ENCODE measurements around the gene FREM2.

The FREM2 gene

DNA sequence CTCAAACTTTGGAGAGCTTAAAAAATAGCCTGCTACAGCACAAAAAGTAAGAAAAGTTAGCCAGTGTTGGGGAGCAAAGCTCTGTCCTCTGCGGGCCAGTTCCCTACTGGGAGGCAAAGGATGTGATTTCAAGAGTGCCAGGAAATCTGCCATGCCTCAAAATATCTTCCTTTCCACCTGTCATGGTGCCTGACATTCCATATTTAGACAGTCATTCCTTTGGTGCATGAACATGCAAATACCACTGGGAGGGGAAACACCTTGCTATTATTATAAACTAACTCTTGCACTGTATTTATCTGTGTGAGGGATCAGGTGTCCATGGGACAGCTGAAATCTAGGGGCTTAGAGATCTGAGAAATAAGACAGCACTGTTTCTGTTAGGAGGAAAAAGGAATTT is 10.3 kb downstream of the FREM2 start:
- TF ChIP-seq, protein P1, sequence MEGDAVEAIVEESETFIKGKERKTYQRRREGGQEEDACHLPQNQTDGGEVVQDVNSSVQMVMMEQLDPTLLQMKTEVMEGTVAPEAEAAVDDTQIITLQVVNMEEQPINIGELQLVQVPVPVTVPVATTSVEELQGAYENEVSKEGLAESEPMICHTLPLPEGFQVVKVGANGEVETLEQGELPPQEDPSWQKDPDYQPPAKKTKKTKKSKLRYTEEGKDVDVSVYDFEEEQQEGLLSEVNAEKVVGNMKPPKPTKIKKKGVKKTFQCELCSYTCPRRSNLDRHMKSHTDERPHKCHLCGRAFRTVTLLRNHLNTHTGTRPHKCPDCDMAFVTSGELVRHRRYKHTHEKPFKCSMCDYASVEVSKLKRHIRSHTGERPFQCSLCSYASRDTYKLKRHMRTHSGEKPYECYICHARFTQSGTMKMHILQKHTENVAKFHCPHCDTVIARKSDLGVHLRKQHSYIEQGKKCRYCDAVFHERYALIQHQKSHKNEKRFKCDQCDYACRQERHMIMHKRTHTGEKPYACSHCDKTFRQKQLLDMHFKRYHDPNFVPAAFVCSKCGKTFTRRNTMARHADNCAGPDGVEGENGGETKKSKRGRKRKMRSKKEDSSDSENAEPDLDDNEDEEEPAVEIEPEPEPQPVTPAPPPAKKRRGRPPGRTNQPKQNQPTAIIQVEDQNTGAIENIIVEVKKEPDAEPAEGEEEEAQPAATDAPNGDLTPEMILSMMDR (IDR thresholded peaks at IDR 0.05; ENCODE audit: low read depth, low read length, missing control alignments), result no peak
- H3K4me3 ChIP-seq (ENCODE audit: low read depth, low read length), result no peak overlapping the region
- no peak for DNase-seq (ENCODE audit: low read depth)

DNA sequence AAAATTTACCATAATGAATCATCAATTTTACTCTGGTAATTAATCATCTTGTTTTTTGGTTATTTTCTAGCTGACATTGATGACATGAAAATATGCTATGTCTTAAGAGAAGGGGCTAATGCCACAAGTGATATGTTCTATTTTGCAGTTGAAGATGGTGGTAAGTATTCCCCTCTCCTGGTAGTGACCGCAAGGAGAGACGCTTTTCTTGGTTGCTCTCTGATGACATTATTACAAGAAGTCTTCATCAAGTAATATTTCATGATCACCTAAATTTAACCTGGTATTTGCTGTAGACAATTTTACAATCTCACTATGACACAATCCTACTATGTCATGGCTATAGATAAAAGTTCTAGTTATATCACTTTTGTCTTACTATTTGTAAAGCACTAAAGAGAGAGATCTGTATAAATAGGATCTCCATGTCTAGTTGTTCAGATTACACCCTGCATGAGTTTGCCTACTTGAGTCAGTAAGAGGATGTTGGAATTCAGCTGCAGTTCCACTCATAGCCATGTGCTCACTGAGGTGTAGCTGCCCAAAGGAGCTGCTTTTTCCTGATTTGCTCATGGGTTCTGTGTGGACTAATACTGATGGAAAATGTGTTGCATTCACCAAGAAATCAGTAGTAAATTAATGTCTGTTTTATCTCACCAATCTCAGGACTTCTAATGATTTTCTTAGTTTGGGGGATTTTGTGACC is 10.9 kb downstream of the FREM2 start:
- no peak for DNase-seq (ENCODE audit: low read depth)
- TF ChIP-seq, protein P1 (IDR thresholded peaks at IDR 0.05; ENCODE audit: low read depth, low read length, missing control alignments), result no peak
- no peak overlapping the region for H3K4me3 ChIP-seq (ENCODE audit: low read depth, low read length)

DNA sequence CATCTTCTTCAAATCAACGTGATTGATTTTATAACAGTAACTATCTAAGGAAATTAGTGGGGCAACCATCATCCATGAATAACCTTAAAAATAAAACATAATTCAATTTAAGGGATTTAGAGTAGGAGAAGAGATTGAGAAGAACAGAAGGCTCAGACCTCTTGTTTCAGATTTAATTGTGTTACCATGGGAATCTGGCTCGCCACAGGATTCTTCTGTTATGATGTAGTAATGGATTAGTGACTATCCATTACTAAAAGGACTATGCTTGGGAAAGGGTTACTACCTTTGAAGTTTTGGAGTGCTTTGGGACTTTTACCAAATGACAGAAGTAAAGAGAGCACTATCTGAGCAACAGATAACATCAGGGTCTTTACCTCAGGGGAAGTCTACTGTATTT is 13.2 kb downstream of the FREM2 start:
- TF ChIP-seq, protein P1 (IDR thresholded peaks at IDR 0.05; ENCODE audit: low read depth, low read length, missing control alignments), result no peak
- no peak for DNase-seq (ENCODE audit: low read depth)
- H3K4me3 ChIP-seq (ENCODE audit: low read depth, low read length), result no peak overlapping the region

DNA sequence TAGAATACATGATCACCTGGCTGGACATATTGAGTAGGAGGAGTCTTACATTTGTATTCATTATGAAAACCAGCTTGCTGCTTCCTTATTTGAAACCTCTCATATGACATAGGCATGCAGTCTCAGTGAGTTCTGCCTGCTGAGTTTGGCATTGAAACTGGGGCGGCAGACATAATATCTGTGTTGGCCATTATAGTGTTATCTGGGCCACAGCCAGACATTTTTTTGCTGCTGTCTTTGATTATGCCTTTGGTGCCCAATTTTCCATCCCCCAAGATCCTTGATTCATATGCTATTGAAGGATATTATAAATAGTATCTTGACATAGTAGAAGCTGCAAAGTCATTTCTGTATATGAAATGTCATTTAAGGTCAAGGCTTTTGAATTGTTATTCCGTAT is 15.8 kb downstream of the FREM2 start:
- H3K4me3 ChIP-seq (ENCODE audit: low read depth, low read length), result no peak overlapping the region
- TF ChIP-seq, protein P1 (IDR thresholded peaks at IDR 0.05; ENCODE audit: low read depth, low read length, missing control alignments), result no peak
- no peak for DNase-seq (ENCODE audit: low read depth)

DNA sequence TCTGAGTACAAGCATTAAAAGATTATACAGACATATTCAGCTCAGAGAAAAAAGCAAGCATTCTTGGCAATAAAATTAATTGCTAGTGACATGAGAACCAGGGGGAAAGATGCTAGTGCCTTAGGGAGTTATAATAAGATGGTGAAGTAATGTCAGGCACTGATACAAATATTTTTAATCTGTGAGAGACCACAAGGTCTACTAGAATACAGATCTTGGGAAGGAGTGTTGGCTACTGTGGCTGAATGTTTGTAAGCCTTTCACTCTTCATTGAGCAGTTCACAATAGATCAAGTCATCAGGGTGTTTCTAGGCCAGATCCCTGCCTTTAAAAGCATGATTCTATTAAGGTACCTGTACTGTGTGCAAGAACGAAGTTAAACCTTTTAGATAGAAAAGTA is 16.4 kb downstream of the FREM2 start:
- TF ChIP-seq, protein P1 (IDR thresholded peaks at IDR 0.05; ENCODE audit: low read depth, low read length, missing control alignments), result no peak
- no peak for DNase-seq (ENCODE audit: low read depth)
- H3K4me3 ChIP-seq (ENCODE audit: low read depth, low read length), result no peak overlapping the region

DNA sequence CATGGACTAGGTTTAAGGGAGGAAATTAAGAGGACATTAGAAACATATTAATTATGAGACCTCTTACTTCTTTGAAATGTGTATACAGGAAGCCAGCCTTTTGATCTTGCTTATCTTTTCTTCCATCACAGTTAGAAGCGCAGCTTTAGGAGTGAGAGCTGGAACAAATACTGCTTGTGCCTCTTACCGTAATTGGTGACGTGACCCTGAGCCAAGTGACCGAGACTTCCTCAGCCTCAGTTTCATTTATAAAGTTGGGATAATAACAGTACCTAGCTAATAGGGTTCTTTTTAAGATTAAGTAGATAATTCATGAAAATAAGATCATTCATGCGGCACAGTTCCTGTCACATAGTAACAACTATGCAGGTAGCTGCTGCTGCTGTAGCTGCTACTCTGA is 18.5 kb downstream of the FREM2 start:
- TF ChIP-seq, protein P1 (IDR thresholded peaks at IDR 0.05; ENCODE audit: low read depth, low read length, missing control alignments), result no peak
- no peak for DNase-seq (ENCODE audit: low read depth)
- H3K4me3 ChIP-seq (ENCODE audit: low read depth, low read length), result no peak overlapping the region

DNA sequence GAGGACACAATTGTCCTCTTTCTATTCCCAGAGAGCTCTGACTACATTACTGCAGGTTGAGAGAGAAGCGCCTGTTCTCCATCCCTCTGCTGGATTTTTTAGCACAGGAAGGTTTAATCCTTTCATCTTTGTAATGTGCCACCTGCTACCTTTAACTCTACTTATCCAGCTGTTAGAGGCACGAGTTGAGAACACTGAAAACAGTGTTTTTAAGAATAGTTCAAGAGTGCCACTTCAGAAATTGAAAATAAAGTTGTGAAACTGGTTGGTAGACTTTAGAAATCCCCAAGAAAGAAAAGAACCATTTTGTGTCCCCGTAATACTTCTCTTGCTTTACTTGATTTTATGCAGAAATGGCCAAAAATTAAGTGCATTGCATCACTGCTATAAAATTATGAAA is 20.6 kb downstream of the FREM2 start:
- TF ChIP-seq, protein P1 (IDR thresholded peaks at IDR 0.05; ENCODE audit: low read depth, low read length, missing control alignments), result no peak
- no peak overlapping the region for H3K4me3 ChIP-seq (ENCODE audit: low read depth, low read length)
- DNase-seq (ENCODE audit: low read depth), result no peak
